Body of pancreas (tissue), 4 donors: ENCODE results near the gene CACNG4.

Source experiments
- POLR2A ChIP-seq, 3 donors: fragments of 450-650 bp; IDR thresholded peaks; one replicate each; pipeline ENCODE4 v1.6.1; 2016; ENCODE audit warnings: antibody characterized with exemption in 3 of 3, mild to moderate bottlenecking in 2 of 3
- TF ChIP-seq, protein P1 (sequence below), 7 experiments: fragments of 450-650 bp in 4 of 7; fragments of 200-600 bp in 3 of 7; sonication (generic) in 3 of 7; IDR thresholded peaks; one replicate each; pipeline ENCODE4 v1.5.1; 2016 to 2019; ENCODE audit warnings: antibody characterized with exemption in 7 of 7

DNA sequence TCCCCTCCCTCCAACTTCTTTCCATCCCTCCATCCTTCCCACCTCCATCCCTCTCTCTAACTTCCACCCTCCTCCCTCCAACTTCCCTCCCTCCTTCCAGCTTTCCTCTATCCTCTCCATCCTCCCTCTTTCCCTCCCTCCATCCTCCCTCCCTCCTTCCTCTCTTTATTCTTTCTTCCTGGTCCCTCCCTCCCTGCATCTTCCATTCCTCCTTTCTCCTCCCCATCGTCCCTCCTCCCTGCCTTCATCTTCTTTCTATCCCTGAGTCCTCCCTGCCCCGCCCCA is 11.8 kb downstream of the CACNG4 start:
- no peak for TF ChIP-seq POLR2A (IDR thresholded peaks at IDR 0.05)
- TF ChIP-seq, protein P1, sequence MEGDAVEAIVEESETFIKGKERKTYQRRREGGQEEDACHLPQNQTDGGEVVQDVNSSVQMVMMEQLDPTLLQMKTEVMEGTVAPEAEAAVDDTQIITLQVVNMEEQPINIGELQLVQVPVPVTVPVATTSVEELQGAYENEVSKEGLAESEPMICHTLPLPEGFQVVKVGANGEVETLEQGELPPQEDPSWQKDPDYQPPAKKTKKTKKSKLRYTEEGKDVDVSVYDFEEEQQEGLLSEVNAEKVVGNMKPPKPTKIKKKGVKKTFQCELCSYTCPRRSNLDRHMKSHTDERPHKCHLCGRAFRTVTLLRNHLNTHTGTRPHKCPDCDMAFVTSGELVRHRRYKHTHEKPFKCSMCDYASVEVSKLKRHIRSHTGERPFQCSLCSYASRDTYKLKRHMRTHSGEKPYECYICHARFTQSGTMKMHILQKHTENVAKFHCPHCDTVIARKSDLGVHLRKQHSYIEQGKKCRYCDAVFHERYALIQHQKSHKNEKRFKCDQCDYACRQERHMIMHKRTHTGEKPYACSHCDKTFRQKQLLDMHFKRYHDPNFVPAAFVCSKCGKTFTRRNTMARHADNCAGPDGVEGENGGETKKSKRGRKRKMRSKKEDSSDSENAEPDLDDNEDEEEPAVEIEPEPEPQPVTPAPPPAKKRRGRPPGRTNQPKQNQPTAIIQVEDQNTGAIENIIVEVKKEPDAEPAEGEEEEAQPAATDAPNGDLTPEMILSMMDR (IDR thresholded peaks at IDR 0.05) = no peak
